ENCODE results near the gene SLC39A11.

DNA sequence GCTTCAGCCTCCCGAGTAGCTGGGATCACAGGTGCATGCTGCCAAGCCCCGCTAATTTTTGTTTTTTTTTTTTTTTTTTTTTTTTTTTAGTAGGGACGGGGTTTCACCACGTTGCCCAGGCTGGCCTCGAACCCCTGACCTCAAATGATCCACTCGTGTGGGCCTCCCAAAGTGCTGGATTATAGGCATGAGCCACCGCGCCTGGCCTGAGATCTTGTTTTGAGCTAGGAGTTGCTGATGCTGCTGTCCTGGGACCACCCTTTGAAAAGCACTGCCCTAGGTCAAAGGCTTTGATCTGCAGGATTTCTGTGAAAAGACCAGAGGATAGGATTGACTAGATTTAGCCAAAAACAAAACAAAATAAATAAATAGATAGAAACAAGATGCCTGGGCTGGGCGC is 798 bp upstream of the SLC39A11 start:
- TF ChIP-seq, protein P1, sequence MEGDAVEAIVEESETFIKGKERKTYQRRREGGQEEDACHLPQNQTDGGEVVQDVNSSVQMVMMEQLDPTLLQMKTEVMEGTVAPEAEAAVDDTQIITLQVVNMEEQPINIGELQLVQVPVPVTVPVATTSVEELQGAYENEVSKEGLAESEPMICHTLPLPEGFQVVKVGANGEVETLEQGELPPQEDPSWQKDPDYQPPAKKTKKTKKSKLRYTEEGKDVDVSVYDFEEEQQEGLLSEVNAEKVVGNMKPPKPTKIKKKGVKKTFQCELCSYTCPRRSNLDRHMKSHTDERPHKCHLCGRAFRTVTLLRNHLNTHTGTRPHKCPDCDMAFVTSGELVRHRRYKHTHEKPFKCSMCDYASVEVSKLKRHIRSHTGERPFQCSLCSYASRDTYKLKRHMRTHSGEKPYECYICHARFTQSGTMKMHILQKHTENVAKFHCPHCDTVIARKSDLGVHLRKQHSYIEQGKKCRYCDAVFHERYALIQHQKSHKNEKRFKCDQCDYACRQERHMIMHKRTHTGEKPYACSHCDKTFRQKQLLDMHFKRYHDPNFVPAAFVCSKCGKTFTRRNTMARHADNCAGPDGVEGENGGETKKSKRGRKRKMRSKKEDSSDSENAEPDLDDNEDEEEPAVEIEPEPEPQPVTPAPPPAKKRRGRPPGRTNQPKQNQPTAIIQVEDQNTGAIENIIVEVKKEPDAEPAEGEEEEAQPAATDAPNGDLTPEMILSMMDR (IDR thresholded peaks at IDR 0.05) = no peak
- no peak for TF ChIP-seq ZNF396 (CRISPR knock-in tag; IDR thresholded peaks at IDR 0.05; ENCODE audit: borderline replicate concordance)
- TF ChIP-seq SMAD4 (CRISPR knock-in tag; IDR thresholded peaks at IDR 0.05) = no peak
- TF ChIP-seq, protein P2, sequence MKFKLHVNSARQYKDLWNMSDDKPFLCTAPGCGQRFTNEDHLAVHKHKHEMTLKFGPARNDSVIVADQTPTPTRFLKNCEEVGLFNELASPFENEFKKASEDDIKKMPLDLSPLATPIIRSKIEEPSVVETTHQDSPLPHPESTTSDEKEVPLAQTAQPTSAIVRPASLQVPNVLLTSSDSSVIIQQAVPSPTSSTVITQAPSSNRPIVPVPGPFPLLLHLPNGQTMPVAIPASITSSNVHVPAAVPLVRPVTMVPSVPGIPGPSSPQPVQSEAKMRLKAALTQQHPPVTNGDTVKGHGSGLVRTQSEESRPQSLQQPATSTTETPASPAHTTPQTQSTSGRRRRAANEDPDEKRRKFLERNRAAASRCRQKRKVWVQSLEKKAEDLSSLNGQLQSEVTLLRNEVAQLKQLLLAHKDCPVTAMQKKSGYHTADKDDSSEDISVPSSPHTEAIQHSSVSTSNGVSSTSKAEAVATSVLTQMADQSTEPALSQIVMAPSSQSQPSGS (CRISPR knock-in tag; IDR thresholded peaks at IDR 0.05; ENCODE audit: borderline replicate concordance, low read depth) = no peak
- TF ChIP-seq, protein P3, sequence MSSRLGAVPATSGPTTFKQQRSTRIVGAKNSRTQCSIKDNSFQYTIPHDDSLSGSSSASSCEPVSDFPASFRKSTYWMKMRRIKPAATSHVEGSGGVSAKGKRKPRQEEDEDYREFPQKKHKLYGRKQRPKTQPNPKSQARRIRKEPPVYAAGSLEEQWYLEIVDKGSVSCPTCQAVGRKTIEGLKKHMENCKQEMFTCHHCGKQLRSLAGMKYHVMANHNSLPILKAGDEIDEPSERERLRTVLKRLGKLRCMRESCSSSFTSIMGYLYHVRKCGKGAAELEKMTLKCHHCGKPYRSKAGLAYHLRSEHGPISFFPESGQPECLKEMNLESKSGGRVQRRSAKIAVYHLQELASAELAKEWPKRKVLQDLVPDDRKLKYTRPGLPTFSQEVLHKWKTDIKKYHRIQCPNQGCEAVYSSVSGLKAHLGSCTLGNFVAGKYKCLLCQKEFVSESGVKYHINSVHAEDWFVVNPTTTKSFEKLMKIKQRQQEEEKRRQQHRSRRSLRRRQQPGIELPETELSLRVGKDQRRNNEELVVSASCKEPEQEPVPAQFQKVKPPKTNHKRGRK (CRISPR knock-in tag; IDR thresholded peaks at IDR 0.05; ENCODE audit: borderline replicate concordance) = no peak
- TF ChIP-seq ESRRA (CRISPR knock-in tag; IDR thresholded peaks at IDR 0.05; ENCODE audit: borderline replicate concordance) = no peak
- TF ChIP-seq NR2C2 (CRISPR knock-in tag; IDR thresholded peaks at IDR 0.05) = no peak
- TF ChIP-seq, protein P4, sequence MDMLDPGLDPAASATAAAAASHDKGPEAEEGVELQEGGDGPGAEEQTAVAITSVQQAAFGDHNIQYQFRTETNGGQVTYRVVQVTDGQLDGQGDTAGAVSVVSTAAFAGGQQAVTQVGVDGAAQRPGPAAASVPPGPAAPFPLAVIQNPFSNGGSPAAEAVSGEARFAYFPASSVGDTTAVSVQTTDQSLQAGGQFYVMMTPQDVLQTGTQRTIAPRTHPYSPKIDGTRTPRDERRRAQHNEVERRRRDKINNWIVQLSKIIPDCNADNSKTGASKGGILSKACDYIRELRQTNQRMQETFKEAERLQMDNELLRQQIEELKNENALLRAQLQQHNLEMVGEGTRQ (CRISPR knock-in tag; IDR thresholded peaks at IDR 0.05) = no peak
- TF ChIP-seq, protein P5, sequence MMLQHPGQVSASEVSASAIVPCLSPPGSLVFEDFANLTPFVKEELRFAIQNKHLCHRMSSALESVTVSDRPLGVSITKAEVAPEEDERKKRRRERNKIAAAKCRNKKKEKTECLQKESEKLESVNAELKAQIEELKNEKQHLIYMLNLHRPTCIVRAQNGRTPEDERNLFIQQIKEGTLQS (CRISPR knock-in tag; conservative IDR thresholded peaks at IDR 0.05) = no peak
- no peak for TF ChIP-seq IRF2 (CRISPR knock-in tag; IDR thresholded peaks at IDR 0.05; ENCODE audit: borderline replicate concordance, low read depth)
- TF ChIP-seq NFYB (CRISPR knock-in tag; conservative IDR thresholded peaks at IDR 0.05; ENCODE audit: low read depth) = no peak
- TF ChIP-seq, protein P6, sequence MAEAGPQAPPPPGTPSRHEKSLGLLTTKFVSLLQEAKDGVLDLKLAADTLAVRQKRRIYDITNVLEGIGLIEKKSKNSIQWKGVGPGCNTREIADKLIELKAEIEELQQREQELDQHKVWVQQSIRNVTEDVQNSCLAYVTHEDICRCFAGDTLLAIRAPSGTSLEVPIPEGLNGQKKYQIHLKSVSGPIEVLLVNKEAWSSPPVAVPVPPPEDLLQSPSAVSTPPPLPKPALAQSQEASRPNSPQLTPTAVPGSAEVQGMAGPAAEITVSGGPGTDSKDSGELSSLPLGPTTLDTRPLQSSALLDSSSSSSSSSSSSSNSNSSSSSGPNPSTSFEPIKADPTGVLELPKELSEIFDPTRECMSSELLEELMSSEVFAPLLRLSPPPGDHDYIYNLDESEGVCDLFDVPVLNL (CRISPR knock-in tag; IDR thresholded peaks at IDR 0.05; ENCODE audit: borderline replicate concordance, low read depth) = no peak
- TF ChIP-seq, protein P7, sequence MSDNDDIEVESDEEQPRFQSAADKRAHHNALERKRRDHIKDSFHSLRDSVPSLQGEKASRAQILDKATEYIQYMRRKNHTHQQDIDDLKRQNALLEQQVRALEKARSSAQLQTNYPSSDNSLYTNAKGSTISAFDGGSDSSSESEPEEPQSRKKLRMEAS (CRISPR knock-in tag; IDR thresholded peaks at IDR 0.05) = no peak
- no peak for TF ChIP-seq JUN (CRISPR knock-in tag; IDR thresholded peaks at IDR 0.05)
